Choroid plexus epithelial cell (primary cell): ENCODE results near the gene ENOX1.

Experiments used
- DNase-seq: peaks from one replicate; pipeline ENCODE4 v3.0.0-alpha.2; 2010; ENCODE audit warnings: low read depth
- H3K4me3 ChIP-seq: 2 replicates; pipeline ENCODE4 v1.5.1; 2011; ENCODE audit warnings: low read depth, mild to moderate bottlenecking, control low read depth, low read length, moderate library complexity
- TF ChIP-seq, protein P1 (sequence below): conservative IDR thresholded peaks from 2 replicates; pipeline ENCODE4 v1.5.1; 2011; ENCODE audit warnings: low read depth, mild to moderate bottlenecking, control low read depth, inconsistent platforms, low read length, moderate library complexity

The ENOX1 gene

DNA sequence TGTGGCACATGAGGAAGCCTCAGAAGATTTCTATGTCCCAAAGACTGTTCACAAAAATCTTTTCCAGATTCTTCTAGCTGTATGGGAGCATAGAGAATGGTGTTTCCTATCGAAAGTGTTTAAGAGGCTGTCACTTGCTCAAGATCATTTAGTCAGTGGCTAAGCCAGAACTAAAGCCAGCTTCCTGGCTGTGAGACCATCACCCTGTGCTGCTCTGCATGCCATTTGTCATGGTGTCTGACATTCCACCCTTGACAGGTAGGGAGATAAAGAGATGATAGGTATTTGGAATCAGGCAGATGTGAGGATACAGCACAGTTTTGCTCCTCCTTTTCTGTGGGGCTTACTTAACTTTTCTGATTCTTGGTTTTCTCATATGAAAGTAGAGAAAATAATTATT is 586.0 kb downstream of the ENOX1 start:
- TF ChIP-seq, protein P1, sequence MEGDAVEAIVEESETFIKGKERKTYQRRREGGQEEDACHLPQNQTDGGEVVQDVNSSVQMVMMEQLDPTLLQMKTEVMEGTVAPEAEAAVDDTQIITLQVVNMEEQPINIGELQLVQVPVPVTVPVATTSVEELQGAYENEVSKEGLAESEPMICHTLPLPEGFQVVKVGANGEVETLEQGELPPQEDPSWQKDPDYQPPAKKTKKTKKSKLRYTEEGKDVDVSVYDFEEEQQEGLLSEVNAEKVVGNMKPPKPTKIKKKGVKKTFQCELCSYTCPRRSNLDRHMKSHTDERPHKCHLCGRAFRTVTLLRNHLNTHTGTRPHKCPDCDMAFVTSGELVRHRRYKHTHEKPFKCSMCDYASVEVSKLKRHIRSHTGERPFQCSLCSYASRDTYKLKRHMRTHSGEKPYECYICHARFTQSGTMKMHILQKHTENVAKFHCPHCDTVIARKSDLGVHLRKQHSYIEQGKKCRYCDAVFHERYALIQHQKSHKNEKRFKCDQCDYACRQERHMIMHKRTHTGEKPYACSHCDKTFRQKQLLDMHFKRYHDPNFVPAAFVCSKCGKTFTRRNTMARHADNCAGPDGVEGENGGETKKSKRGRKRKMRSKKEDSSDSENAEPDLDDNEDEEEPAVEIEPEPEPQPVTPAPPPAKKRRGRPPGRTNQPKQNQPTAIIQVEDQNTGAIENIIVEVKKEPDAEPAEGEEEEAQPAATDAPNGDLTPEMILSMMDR, result no peak
- no peak for DNase-seq

DNA sequence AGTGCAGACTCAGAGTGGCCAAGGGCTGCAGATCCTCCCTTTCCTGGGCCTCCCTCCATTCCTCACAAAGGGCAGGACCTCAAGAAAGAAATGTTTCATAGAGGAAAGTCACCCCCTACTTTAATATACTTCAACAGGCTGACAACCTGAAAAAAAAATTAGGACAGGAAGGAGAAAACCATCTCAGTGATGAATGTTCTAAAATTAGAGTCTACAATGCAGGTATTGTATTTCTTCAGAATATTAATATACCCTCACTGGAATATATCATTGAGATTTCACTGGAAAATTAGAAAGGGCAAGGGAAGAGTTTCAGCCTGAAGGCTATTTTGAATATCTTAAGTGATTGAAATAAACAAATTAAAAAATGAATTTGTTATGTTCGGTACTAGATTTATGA is 586.5 kb downstream of the ENOX1 start:
- no peak for DNase-seq
- H3K4me3 ChIP-seq, result no peak overlapping the region
- TF ChIP-seq, protein P1, result no peak

More for the DNA sequence above, 586.0 kb downstream of the ENOX1 start:
- H3K4me3 ChIP-seq, result no peak overlapping the region

DNA sequence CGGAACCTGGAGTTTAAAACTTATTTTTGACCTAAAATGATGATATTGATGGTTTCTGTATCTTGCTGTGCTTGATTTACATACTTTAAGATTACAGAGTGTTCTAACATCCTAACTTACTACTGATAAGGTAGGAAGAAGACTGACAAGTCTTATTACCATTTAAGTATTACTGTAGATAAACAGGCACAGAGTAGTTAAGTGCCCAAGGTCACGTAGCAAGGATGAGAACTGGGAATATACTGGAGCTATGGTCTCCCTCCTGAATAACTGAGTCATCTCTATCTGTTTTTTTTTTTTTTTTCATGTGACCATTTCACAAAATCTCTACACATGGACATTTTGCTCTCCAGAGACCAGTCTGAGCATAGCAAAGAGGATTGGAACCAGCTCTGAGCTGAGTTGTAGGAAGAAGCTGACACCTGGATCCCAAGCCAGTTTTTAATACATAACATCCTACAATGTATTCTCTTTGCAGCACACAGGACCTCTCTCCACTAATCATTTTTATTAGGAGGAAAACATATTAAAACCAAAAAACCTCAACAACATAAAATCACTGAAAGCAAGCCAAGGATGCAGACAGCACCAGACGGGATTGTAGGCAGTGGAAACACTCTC is 589.9 kb downstream of the ENOX1 start:
- no peak overlapping the region for H3K4me3 ChIP-seq
- TF ChIP-seq, protein P1, result no peak
- no peak for DNase-seq

DNA sequence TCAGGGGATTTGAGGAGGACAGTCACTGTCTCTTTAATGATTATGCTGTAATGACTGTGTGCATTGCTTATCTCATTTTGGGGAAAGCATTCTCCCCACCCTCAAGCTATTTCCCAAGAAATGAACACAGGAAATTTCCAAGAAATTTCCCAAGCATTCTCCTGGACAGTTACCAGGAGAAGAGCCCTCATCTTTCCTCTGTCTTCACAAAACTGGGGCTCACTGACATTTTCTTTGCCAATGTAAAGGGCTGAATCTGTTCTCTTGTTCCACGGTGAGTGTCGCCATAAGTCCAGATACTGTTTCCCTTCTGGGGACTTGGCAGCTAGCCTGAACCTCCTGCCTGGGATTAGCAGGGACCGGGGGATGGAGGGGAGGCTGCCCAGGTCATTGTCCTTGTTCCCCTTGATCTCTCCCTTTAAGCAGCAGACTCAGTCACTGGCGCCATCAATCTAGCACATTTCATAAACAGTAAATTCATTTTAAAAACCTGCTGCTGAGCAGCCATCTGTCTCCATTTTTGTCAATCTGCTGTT is 590.6 kb downstream of the ENOX1 start:
- TF ChIP-seq, protein P1, result peak; percentile 34
- H3K4me3 ChIP-seq, result no peak overlapping the region
- peak; percentile 30 for DNase-seq

DNA sequence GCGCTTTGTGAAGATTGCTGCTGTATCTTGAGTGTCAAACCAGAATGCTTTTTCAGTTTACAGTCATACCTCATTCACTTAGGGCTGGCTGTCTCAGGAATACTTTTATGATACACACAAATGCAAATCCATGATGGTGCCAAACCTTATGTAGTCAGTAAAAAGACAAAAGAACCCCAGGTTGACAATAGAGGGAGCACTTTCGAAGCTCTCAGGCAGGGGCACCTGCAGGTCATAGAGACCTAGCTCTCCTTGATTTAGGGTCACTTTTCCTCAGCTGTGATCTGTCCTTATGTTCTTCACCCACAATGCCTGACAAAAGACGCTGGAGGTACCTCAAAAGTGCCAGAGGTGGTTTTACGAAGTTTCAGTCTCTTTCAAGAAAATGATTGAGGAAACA is 591.2 kb downstream of the ENOX1 start:
- TF ChIP-seq, protein P1, result peak; percentile 39
- no peak overlapping the region for H3K4me3 ChIP-seq
- peak; percentile 4 for DNase-seq

DNA sequence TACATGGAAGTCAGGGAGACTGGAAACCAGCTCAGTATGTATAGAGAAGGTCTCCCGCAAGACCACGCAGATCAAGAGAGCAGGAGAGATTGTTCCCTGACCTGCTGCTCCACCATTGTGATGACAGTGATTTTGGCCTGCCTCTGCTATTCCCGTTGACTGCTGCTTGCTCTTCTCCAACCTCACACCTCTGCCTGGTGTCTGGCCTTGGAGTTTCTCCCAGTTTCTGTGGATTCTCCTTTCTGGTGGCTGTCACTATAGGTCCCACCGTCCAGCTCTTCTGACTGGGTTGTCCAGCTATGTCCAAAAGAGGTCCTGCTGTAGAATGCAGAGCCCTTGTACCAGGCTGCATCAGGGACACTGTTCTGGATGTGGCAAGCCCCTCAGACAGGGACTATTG is 591.7 kb downstream of the ENOX1 start:
- TF ChIP-seq, protein P1, result no peak
- no peak overlapping the region for H3K4me3 ChIP-seq
- no peak for DNase-seq
